Kidney (tissue), 14 donors: ENCODE data around the gene RIN3. TPM values are rescaled to one million over a fixed set of nuclear protein-coding genes. Genes with fewer than 3 reads are reported as not detected.

ENCODE experiments used
- DNase-seq, 5 donors: peaks; one replicate each; pipeline ENCODE4 v3.0.0-alpha.2; 2013 to 2020
- FAIRE-seq: peaks from 2 replicates; lab custom pipeline; 2012; peaks lifted over from hg19 to GRCh38; lab: Jason Lieb, UNC
- H3K27ac ChIP-seq, 2 donors: one replicate each; pipeline ENCODE4 v1.7.0; 2013; ENCODE audit warnings: low read depth in 2 of 2, low read length in 2 of 2, inconsistent platforms in 1 of 2
- H3K27me3 ChIP-seq: one replicate; pipeline ENCODE4 v1.7.1; 2013; ENCODE audit warnings: low read length, inconsistent platforms; ENCODE audit not compliant: control insufficient read depth, insufficient read depth
- H3K36me3 ChIP-seq, 3 donors: one replicate each; pipeline versions ENCODE4 v1.7.0 to v1.7.1; 2013; ENCODE audit warnings: low read length in 3 of 3, control low read depth in 1 of 3, inconsistent platforms in 1 of 3; ENCODE audit not compliant: insufficient read depth in 3 of 3, control insufficient read depth in 2 of 3
- H3K4me1 ChIP-seq, 3 donors: one replicate each; pipeline versions ENCODE4 v1.7.0 to v1.7.1; 2013; ENCODE audit warnings: low read length in 3 of 3, inconsistent platforms in 1 of 3, low read depth in 1 of 3; ENCODE audit not compliant: control insufficient read depth in 2 of 3, insufficient read depth in 2 of 3
- H3K4me3 ChIP-seq, 3 donors: one replicate each; pipeline versions ENCODE4 v1.7.0 to v1.8.1; 2013; ENCODE audit warnings: low read length in 3 of 3, control low read depth in 1 of 3, inconsistent platforms in 1 of 3
- H3K9ac ChIP-seq, 3 donors: one replicate each; pipeline versions ENCODE4 v1.7.0 to v1.7.1; 2013; ENCODE audit warnings: low read length in 3 of 3, control low read depth in 1 of 3, inconsistent platforms in 1 of 3
- H3K9me3 ChIP-seq, 3 donors: one replicate each; pipeline versions ENCODE4 v1.7.0 to v1.7.1; 2013; ENCODE audit warnings: low read length in 3 of 3, control low read depth in 1 of 3, inconsistent platforms in 1 of 3; ENCODE audit not compliant: control insufficient read depth in 2 of 3, insufficient read depth in 1 of 3
- intact Hi-C: fragments of 100-400 bp; cut with DNase I; formaldehyde crosslinking; loops from one replicate; pipeline ENCODE4 v1.11.1; 2022
- polyA plus RNA-seq: library from polyadenylated mRNA; stranded (reverse); fragments of 350-450 nt; fragmentation: Illumina TruSeq; extraction: RNeasy Lipid Tissue Mini Kit (QIAGEN cat#74804); gene quantifications from one replicate; pipeline ENCODE4 v1.2.3, GENCODE V29; 2014; ENCODE audit warnings: low read depth, low replicate concordance; ENCODE audit not compliant: insufficient read depth
- total RNA-seq: library from RNA; stranded (reverse); fragmentation: NEBNext Ultra II Directional; extraction: Animal tissue kit (Norgen Biotek cat#: 25700); gene quantifications from one replicate; pipeline ENCODE4 v1.2.1, GENCODE V29; 2021
- TF ChIP-seq, protein P1 (sequence below): IDR thresholded peaks from 3 replicates; pipeline ENCODE4 v1.5.1; 2012; ENCODE audit warnings: mild to moderate bottlenecking, moderate library complexity, borderline replicate concordance; ENCODE audit not compliant: insufficient read depth; ENCODE audit errors: extremely low read depth
- donor health status: control.
- donor health status: control.
- donor health status: control.
- donor health status: control.
- donor health status: control.
- donor health status: DM: yes; HTN: yes; CAD: no.
- donor health status: Normal renal cell carcinoma (clear cell type).

Gene RIN3
- total and polyA plus RNA-seq, 2 donors from 2014 or later, result 7.1 to 30.4 TPM

DNA sequence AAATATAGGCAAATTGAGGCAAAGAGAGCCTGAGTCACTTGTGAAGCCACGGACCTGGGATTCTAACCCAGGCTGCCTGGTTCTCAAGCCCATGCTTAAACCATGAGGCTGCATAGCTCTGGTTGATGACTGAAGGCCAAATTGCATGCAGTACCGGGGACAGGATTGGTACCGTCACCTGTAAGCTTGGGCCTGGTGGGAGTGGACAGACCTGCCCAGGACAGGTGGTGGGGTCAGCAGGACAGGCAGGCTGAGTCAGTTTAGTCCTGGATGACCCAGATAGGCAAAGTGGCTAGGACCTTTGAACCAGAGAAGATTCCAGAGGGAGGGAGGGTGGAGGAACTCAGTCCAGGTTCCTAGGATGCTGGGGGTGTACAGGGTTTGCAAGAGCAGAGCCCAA lies 25.8 kb downstream of the RIN3 start:
- Histone ChIP-seq H3K27me3 (no peaks in the 10 kb centered on the region), H3K9me3 (no peaks in the 10 kb centered on the region), H3K4me3 (no peak overlapping the region), H3K36me3 (no peaks in the 10 kb centered on the region), H3K27ac (peak overlapping the region in 1 of 2 donors; percentile 36), H3K4me1 (peaks cover 0 to 25% (median 22%) of the 10 kb centered on the region in 3 donors), H3K9ac (no peak overlapping the region)
- no peak for FAIRE-seq
- intact Hi-C loops, result no loop called here
- TF ChIP-seq, protein P1, sequence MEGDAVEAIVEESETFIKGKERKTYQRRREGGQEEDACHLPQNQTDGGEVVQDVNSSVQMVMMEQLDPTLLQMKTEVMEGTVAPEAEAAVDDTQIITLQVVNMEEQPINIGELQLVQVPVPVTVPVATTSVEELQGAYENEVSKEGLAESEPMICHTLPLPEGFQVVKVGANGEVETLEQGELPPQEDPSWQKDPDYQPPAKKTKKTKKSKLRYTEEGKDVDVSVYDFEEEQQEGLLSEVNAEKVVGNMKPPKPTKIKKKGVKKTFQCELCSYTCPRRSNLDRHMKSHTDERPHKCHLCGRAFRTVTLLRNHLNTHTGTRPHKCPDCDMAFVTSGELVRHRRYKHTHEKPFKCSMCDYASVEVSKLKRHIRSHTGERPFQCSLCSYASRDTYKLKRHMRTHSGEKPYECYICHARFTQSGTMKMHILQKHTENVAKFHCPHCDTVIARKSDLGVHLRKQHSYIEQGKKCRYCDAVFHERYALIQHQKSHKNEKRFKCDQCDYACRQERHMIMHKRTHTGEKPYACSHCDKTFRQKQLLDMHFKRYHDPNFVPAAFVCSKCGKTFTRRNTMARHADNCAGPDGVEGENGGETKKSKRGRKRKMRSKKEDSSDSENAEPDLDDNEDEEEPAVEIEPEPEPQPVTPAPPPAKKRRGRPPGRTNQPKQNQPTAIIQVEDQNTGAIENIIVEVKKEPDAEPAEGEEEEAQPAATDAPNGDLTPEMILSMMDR, result no peak
- DNase-seq, result no peak

DNA sequence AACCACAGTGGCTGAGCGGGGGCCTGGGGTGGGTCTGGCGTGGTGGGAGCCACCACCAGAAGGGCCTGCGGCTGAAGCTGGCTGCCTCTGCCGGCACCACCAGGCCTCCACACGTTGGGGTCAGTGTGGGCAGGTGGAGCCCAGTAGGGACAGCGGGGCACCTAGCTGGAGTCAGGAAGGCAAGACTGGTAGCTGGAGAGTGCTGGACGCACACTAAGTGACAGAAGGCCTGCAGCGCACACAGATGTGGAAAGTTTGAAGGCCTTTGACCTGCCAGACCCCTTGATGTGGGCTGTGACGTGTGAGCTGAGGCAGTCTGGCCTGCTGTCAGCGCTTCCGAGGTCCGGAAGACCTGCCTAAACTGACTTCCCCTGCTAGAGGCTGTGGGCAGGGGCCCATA lies 26.3 kb downstream of the RIN3 start:
- intact Hi-C loops, result no loop called here
- Histone ChIP-seq H3K4me3 (no peak overlapping the region), H3K27ac (peak overlapping the region; percentile 36 to 62), H3K9me3 (no peaks in the 10 kb centered on the region), H3K4me1 (peaks cover 0 to 25% (median 22%) of the 10 kb centered on the region in 3 donors), H3K27me3 (no peaks in the 10 kb centered on the region), H3K9ac (no peak overlapping the region), H3K36me3 (no peaks in the 10 kb centered on the region)
- FAIRE-seq, result no peak
- DNase-seq, result no peak
- TF ChIP-seq, protein P1, result no peak

- no peaks in the 10 kb centered on the region for H3K9me3 ChIP-seq
- TF ChIP-seq, protein P1, result no peak
- no peaks in the 10 kb centered on the region for H3K36me3 ChIP-seq
- no peaks in the 10 kb centered on the region for H3K27me3 ChIP-seq
- FAIRE-seq, result no peak
- intact Hi-C loops, result no loop called here
- DNase-seq, result peak in 3 of 5 donors; percentile 17 to 96 (median 70)
- H3K9ac ChIP-seq, result no peak overlapping the region
- H3K27ac ChIP-seq, result peak overlapping the region; percentile 36 to 62
- H3K4me3 ChIP-seq, result peak overlapping the region in 1 of 3 donors; percentile 3
- H3K4me1 ChIP-seq, result peaks cover 0 to 25% (median 22%) of the 10 kb centered on the region in 3 donors
Measured at GRCh38 chr14:92540472-92541048, 27.0 kb downstream of the RIN3 start.
